KMS-11 (cell line): ENCODE measurements around the gene RALGDS.

Experiments used
- H2AFZ ChIP-seq: fragments of 200-600 bp; sonication (generic); 2 replicates; pipeline ENCODE4 v1.6.1; 2016; ENCODE audit warnings: antibody characterized with exemption, mixed run types, low read depth
- H3K27ac ChIP-seq: fragments of 200-600 bp; sonication (generic); 2 replicates; pipeline ENCODE4 v1.6.1; 2016; ENCODE audit warnings: mild to moderate bottlenecking, mixed run types
- H3K27me3 ChIP-seq: fragments of 200-600 bp; sonication (generic); 2 replicates; pipeline ENCODE4 v1.6.1; 2017; ENCODE audit warnings: mild to moderate bottlenecking, low read depth, mixed run types, moderate library complexity; ENCODE audit not compliant: insufficient read depth
- H3K36me3 ChIP-seq: fragments of 200-600 bp; sonication (generic); 2 replicates; pipeline ENCODE4 v1.6.1; 2017; ENCODE audit warnings: mild to moderate bottlenecking, mixed run types; ENCODE audit not compliant: insufficient read depth
- H3K4me1 ChIP-seq: fragments of 200-600 bp; sonication (generic); 2 replicates; pipeline ENCODE4 v1.6.1; 2016; ENCODE audit warnings: mild to moderate bottlenecking, low read depth, mixed run types; ENCODE audit not compliant: poor library complexity, severe bottlenecking
- H3K4me2 ChIP-seq: fragments of 200-600 bp; sonication (generic); 2 replicates; pipeline ENCODE4 v1.7.0; 2016; ENCODE audit warnings: mild to moderate bottlenecking, mixed run types
- H3K4me3 ChIP-seq: fragments of 200-600 bp; sonication (generic); IDR thresholded peaks from 2 replicates; pipeline ENCODE4 v1.6.1; 2017; ENCODE audit warnings: low read depth, low read length, mixed read lengths; ENCODE audit not compliant: insufficient read depth
- H3K79me2 ChIP-seq: fragments of 200-600 bp; sonication (generic); 2 replicates; pipeline ENCODE4 v1.6.1; 2016; ENCODE audit warnings: low read depth, mixed run types; ENCODE audit not compliant: insufficient read depth
- H3K9ac ChIP-seq: fragments of 200-600 bp; sonication (generic); 2 replicates; pipeline ENCODE4 v1.6.1; 2016; ENCODE audit warnings: mild to moderate bottlenecking, mixed run types
- H4K20me1 ChIP-seq: fragments of 200-600 bp; sonication (generic); 2 replicates; pipeline ENCODE4 v1.6.1; 2016; ENCODE audit warnings: mild to moderate bottlenecking, mixed run types; ENCODE audit not compliant: insufficient read depth
- TF ChIP-seq, protein P1 (sequence below): fragments of 200-600 bp; sonication (generic); conservative IDR thresholded peaks from 2 replicates; pipeline ENCODE4 v1.6.1; 2017; ENCODE audit warnings: low read depth, mild to moderate bottlenecking, antibody characterized with exemption, low read length, moderate library complexity, mixed read lengths

Gene RALGDS

DNA sequence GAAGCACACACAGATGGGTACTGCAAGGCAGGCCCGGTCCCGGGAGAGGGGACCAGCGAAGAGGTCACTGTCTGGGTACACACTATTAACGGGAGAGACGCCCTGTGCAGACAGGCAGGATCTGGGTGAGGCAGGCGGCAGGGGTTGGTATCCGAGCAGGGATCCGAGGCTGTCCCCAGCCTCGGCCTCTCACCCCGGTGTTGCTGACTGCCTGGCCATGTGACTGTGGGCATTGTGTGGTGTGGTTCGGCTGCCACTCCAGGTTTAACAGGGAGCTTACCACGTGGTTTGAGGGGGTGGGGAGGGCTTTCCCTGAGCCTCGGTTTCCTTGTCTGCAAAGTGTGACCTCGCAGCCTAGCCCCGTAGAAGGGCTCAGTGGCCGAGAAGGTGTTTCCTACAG, 11.1 kb upstream of the RALGDS start:
- Histone ChIP-seq H3K9ac (no peak overlapping the region), H3K4me1 (no peaks in the 10 kb centered on the region), H3K79me2 (no peaks in the 10 kb centered on the region; the same call in 1 of the 2 replicates), H3K36me3 (no peaks in the 10 kb centered on the region), H3K4me2 (no peak overlapping the region), H3K4me3 (no peak overlapping the region), H4K20me1 (no peaks in the 10 kb centered on the region), H2AFZ (no peak overlapping the region), H3K27me3 (no peaks in the 10 kb centered on the region), H3K27ac (no peak overlapping the region)
- TF ChIP-seq, protein P1, sequence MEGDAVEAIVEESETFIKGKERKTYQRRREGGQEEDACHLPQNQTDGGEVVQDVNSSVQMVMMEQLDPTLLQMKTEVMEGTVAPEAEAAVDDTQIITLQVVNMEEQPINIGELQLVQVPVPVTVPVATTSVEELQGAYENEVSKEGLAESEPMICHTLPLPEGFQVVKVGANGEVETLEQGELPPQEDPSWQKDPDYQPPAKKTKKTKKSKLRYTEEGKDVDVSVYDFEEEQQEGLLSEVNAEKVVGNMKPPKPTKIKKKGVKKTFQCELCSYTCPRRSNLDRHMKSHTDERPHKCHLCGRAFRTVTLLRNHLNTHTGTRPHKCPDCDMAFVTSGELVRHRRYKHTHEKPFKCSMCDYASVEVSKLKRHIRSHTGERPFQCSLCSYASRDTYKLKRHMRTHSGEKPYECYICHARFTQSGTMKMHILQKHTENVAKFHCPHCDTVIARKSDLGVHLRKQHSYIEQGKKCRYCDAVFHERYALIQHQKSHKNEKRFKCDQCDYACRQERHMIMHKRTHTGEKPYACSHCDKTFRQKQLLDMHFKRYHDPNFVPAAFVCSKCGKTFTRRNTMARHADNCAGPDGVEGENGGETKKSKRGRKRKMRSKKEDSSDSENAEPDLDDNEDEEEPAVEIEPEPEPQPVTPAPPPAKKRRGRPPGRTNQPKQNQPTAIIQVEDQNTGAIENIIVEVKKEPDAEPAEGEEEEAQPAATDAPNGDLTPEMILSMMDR = no peak

DNA sequence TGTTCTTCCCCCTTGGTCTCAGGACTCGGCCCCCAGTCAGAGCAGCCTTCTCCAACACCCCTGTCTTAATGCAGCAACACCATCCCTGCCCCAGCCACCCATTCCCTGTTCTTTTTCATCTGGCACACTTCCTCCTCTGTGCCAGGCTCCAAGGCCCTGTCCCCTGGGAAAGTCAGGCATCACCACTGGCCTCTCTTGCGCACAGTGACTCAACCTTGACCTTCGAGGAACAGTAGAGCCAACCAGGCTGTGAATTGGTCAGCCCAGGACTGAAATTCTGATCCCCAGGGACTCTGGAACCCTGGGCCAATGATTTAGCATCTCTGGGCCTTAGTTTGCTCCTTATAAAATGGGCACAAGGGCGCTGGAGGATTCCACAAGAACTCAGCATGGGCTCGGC, 10.5 kb upstream of the RALGDS start:
- Histone ChIP-seq H3K27ac (no peak overlapping the region), H3K9ac (no peak overlapping the region), H3K4me3 (no peak overlapping the region), H3K79me2 (no peaks in the 10 kb centered on the region; the same call in 1 of the 2 replicates), H2AFZ (no peak overlapping the region), H3K4me1 (no peaks in the 10 kb centered on the region), H3K27me3 (no peaks in the 10 kb centered on the region), H3K4me2 (no peak overlapping the region), H4K20me1 (no peaks in the 10 kb centered on the region), H3K36me3 (no peaks in the 10 kb centered on the region)
- TF ChIP-seq, protein P1 = no peak

DNA sequence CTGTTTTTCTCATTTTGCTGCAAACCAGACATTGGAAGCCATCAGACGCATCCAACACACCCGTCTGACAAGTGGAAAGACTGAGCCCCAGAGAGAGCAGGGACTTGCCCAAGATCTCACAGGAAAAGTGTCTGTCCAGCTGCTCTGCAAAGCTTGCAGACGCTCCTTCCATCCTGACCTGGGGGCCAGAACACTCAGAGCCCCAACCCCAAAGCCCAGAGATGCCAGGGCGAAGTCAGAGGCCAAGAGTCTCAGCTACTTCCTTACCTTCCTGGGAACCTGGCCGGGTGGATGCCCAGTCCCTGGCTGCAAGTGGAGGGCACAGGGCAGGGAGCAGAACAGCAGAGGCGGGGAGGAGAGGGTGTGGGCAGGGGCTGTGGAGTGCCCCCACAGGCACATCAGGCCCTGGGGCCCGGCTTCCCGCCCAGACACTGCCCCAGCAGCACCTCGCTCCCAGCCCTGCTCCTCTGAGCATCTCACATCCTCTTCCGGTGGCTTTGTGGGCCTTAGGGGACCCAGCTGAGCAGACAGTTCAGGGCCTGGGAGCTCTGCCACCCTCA, 9.7 kb upstream of the RALGDS start:
- Histone ChIP-seq H3K4me3 (no peak overlapping the region), H3K4me2 (no peak overlapping the region), H3K9ac (no peak overlapping the region), H2AFZ (no peak overlapping the region), H3K36me3 (no peaks in the 10 kb centered on the region), H3K79me2 (no peaks in the 10 kb centered on the region; the same call in 1 of the 2 replicates), H3K27ac (no peak overlapping the region), H4K20me1 (no peaks in the 10 kb centered on the region), H3K4me1 (no peaks in the 10 kb centered on the region), H3K27me3 (no peaks in the 10 kb centered on the region)
- TF ChIP-seq, protein P1 = no peak

DNA sequence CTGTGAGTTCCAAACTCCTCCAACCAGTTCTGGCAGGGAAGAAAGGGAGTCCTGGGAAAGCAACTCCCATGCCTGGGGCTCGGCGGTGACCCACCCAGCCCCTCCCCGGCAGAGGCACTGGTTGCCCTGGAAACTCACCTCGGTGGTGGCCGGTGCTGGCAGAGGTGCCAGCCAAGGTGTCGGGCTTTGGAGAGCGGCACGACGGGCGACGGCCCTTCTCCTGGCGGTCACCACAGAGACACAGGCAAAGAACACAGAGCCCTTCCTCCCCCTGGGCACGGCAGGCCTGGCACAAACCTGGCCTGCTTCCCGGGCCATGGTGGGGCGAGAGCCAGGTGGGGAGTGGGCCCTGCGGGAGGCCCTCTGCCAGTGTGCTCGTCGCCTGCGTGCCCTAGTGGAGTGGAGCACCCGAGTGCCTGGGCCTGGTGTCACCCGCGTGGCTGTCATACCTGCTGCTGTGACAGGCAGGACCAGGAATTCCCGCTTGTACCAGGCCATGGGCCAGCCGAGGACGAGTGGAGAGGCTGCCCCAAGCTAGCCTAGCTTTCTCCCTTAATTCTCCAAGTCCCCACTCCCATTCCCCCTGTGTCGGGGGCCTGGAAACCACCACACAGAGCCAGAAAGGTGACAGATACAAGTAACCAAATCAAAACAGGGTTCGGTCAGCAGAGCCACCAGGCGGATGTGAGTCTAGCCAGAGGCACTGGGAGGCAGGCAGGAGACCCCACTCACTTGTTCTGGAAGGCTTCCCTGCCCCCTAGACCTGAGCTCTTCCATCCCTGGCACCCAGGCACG, 8.2 kb upstream of the RALGDS start:
- Histone ChIP-seq H3K36me3 (no peaks in the 10 kb centered on the region), H3K27me3 (no peaks in the 10 kb centered on the region), H4K20me1 (no peaks in the 10 kb centered on the region), H3K4me2 (no peak overlapping the region), H3K27ac (no peak overlapping the region), H3K4me1 (no peaks in the 10 kb centered on the region), H3K79me2 (no peaks in the 10 kb centered on the region; the same call in 1 of the 2 replicates), H3K9ac (no peak overlapping the region), H3K4me3 (no peak overlapping the region), H2AFZ (no peak overlapping the region)
- TF ChIP-seq, protein P1 = no peak
